Measurements from ENCODE around the gene REC8. TPM values are rescaled to one million over a fixed set of nuclear protein-coding genes. Genes with fewer than 3 reads are reported as not detected.
A peak's percentile ranks its signal among the peaks of the same experiment; 100 is the strongest.

Gene REC8
- total RNA-seq, 4 donors from 2014 or later: 2.5 to 17.2 (median 10.2) TPM

DNA sequence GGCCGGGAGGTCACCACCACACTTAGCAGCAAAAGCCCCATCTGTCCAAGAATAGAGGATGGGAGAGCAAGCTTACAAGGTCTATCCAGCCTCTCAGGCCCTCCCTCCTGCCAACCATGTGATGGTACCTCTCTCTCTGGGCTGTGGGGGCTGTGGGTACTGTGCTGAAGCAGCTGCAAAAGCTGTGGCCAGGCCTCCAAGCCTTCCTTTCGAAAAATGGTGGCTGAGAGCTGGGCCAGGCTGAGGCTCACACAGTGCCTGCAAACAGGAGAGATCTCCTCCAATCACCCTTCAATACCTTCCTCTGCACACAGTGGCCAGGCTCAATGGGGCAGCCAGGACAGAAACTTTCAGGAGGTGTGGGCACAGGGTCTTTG is 15.6 kb downstream of the REC8 start:
- no peak overlapping the region for H3K27ac ChIP-seq
- no peak for DNase-seq (ENCODE audit: low spot score in 2 of 2)
- no peaks in the 10 kb centered on the region for H3K9me3 ChIP-seq
- WGBS: 86% methylated on average over 2 of the region's 2 CpGs
- H3K27me3 ChIP-seq: no peaks in the 10 kb centered on the region
- TF ChIP-seq, protein P1, sequence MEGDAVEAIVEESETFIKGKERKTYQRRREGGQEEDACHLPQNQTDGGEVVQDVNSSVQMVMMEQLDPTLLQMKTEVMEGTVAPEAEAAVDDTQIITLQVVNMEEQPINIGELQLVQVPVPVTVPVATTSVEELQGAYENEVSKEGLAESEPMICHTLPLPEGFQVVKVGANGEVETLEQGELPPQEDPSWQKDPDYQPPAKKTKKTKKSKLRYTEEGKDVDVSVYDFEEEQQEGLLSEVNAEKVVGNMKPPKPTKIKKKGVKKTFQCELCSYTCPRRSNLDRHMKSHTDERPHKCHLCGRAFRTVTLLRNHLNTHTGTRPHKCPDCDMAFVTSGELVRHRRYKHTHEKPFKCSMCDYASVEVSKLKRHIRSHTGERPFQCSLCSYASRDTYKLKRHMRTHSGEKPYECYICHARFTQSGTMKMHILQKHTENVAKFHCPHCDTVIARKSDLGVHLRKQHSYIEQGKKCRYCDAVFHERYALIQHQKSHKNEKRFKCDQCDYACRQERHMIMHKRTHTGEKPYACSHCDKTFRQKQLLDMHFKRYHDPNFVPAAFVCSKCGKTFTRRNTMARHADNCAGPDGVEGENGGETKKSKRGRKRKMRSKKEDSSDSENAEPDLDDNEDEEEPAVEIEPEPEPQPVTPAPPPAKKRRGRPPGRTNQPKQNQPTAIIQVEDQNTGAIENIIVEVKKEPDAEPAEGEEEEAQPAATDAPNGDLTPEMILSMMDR (IDR thresholded peaks at IDR 0.05): no peak
- TF ChIP-seq POLR2AphosphoS5 (IDR thresholded peaks at IDR 0.05) (no peak), POLR2A (IDR thresholded peaks at IDR 0.05) (no peak), EP300 (IDR thresholded peaks at IDR 0.05) (no peak)
- peaks cover 26% of the 10 kb centered on the region for H3K4me1 ChIP-seq
- H3K36me3 ChIP-seq: peaks cover 61% of the 10 kb centered on the region
- peak overlapping the region; percentile 90 for H3K4me3 ChIP-seq

DNA sequence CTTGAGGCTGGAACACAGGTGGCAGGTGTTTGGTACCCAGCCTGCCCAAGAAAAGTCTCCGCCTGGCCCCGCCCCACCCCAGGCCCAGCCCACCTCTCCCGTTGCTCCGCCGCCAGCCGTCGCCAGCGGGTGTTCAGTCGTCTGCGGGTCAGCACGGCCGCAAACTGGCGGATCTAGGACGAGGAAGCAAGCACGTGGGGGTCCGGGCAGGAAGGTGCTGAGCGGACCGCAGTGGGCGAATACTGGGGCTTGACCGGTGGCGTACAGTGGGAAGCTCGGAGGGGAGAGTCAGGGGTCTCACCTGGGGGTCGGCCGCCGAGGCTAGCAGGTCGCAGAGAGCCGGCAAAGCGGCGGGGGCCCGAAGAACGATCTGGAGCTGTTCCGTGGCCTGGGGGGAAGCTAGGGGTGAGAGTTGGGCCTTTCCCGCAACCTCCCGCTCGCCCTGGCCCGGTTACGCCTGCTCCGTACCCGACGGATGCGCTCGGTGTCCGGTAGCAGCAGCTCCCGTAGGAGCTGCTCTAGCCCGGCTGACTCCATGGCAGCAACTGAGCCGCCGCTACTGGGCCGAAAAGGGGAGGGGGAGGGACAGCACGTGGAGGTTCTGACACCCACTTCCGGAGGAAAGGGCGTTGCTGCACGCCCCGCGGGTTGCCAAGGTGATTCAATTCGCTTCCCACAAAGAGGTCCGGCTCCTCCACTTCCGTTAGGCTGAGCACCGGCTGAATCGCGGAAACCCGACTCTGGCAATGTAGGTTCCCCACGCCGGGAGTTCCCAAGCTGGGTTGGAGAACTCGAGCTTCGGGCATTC is 16.6 kb downstream of the REC8 start, which contains the start of gene IPO4:
TSS of gene IPO4 (minus strand) at position 566 of the 808 bp plus-strand sequence. CDS start at position 537, 29 bp downstream.
- peaks cover 58% of the 10 kb centered on the region for H3K36me3 ChIP-seq
- H3K27me3 ChIP-seq: no peaks in the 10 kb centered on the region
- H3K9me3 ChIP-seq: no peaks in the 10 kb centered on the region
- peak; percentile 97 to 98 for DNase-seq (ENCODE audit: low spot score in 2 of 2)
- peak within 1 kb of the TSS; percentile 90 for H3K4me3 ChIP-seq
- TF ChIP-seq EP300 (IDR thresholded peaks at IDR 0.05) (no peak), POLR2AphosphoS5 (IDR thresholded peaks at IDR 0.05) (peak; percentile 58 to 84 (median 65))
- WGBS: 0% methylated on average over 44 of the region's 65 CpGs
- peaks cover 33% of the 10 kb centered on the region for H3K4me1 ChIP-seq
- H3K27ac ChIP-seq: peak within 1 kb of the TSS; percentile 74

DNA sequence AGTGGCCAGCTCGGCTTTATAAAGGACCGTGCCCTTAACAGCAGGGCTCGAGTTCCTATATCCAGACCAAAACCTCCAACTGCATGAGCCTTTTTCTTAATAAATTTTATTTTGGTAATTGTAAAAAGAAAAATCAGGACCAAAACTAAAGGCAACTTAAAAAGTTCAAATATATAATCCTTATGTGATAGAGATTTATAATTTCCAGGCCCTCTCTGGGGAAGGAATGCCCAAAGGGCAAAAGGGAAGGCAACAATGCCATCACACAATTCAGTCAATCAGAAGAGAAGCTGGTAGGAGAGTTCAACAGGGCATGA is 17.1 kb downstream of the REC8 start:
- H3K4me3 ChIP-seq: peak overlapping the region; percentile 90

DNA sequence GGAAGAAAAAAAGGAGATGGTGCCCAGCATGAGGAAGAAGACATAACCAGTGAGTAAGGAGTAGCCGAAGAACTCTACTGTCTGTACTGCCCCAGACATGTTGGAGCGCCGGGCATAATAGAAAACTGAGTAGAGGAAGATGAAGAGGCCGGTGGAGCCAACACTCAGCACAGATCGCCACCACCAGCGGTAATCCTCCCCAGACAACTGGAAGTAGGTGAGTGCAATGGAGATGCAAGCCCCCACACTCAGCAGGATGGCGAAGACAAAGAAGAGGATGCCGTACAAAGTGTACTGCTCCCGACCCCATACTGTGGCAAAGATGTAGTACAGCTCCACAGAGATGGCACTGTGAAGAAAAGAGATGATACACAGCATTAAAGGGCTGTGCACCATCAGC is 17.6 kb downstream of the REC8 start:
- Histone ChIP-seq H3K4me3 (no peak overlapping the region), H3K9me3 (no peaks in the 10 kb centered on the region), H3K36me3 (peaks cover 48% of the 10 kb centered on the region), H3K27me3 (no peaks in the 10 kb centered on the region), H3K27ac (no peak overlapping the region), H3K4me1 (peaks cover 41% of the 10 kb centered on the region)
- 93% methylated on average over 9 of the region's 9 CpGs for WGBS
- no peak for DNase-seq (ENCODE audit: low spot score in 2 of 2)
- TF ChIP-seq, protein P1 (IDR thresholded peaks at IDR 0.05): no peak
- TF ChIP-seq EP300 (IDR thresholded peaks at IDR 0.05) (no peak), POLR2AphosphoS5 (IDR thresholded peaks at IDR 0.05) (no peak), POLR2A (IDR thresholded peaks at IDR 0.05) (no peak)

More for the DNA sequence above, 17.1 kb downstream of the REC8 start:
- 0% methylated on average over 3 of the region's 3 CpGs for WGBS
- H3K27ac ChIP-seq: peak overlapping the region; percentile 74
- no peaks in the 10 kb centered on the region for H3K27me3 ChIP-seq
- H3K4me1 ChIP-seq: peaks cover 37% of the 10 kb centered on the region
- no peak for DNase-seq (ENCODE audit: low spot score in 2 of 2)
- peaks cover 53% of the 10 kb centered on the region for H3K36me3 ChIP-seq
- no peaks in the 10 kb centered on the region for H3K9me3 ChIP-seq
- TF ChIP-seq POLR2AphosphoS5 (IDR thresholded peaks at IDR 0.05): no peak
- TF ChIP-seq EP300 (IDR thresholded peaks at IDR 0.05): no peak
- TF ChIP-seq, protein P1 (IDR thresholded peaks at IDR 0.05): no peak
- TF ChIP-seq POLR2A (IDR thresholded peaks at IDR 0.05): no peak

DNA sequence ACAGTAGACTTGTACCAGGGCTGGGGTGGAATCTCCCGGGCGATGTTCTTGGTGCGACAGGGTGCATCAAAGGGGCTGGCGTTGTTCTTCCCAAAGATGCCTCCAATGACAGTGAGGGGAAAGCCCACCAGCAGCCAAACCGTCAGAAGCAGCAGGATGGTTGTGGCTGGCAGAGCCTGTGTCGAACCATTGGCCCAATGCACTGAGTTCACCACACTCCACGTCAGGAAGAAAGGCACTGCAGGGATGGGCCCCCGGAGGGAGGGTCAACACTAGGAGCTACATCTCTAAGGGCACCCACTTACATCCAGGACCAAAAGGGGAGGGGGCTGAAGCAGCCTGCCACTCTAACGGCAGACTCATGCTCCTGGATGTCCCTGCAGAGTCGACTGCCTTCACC is 18.5 kb downstream of the REC8 start:
- H3K27ac ChIP-seq: no peak overlapping the region
- TF ChIP-seq, protein P1 (IDR thresholded peaks at IDR 0.05): no peak
- TF ChIP-seq POLR2AphosphoS5 (IDR thresholded peaks at IDR 0.05) (no peak), EP300 (IDR thresholded peaks at IDR 0.05) (no peak), POLR2A (IDR thresholded peaks at IDR 0.05) (no peak)
- H3K4me3 ChIP-seq: no peak overlapping the region
- no peaks in the 10 kb centered on the region for H3K27me3 ChIP-seq
- WGBS: 85% methylated on average over 10 of the region's 10 CpGs
- no peak for DNase-seq (ENCODE audit: low spot score in 2 of 2)
- H3K36me3 ChIP-seq: peaks cover 39% of the 10 kb centered on the region
- H3K4me1 ChIP-seq: peaks cover 47% of the 10 kb centered on the region
- H3K9me3 ChIP-seq: no peaks in the 10 kb centered on the region

Measured in suprapubic skin (tissue), 4 donors.